H1 (cell line): Measurements from ENCODE around the gene SORBS1.

Experiments
- CTCF ChIP-seq, 3 experiments: IDR thresholded peaks; 1 replicate in 2 of 3; 2 replicates in 1 of 3; pipeline versions ENCODE4 v1.5.1 to v1.6.1; 2011; ENCODE audit warnings: low read length in 3 of 3, mild to moderate bottlenecking in 3 of 3, inconsistent platforms in 2 of 3, low read depth in 1 of 3, moderate library complexity in 1 of 3; ENCODE audit not compliant: insufficient read depth in 1 of 3; ENCODE audit errors: control extremely low read depth in 1 of 3
- EP300 ChIP-seq, 2 experiments: IDR thresholded peaks; 1 replicate in 1 of 2; 2 replicates in 1 of 2; pipeline ENCODE4 v1.6.1; 2011 to 2012; ENCODE audit warnings: low read depth in 2 of 2, low read length in 2 of 2, mild to moderate bottlenecking in 2 of 2, borderline replicate concordance in 1 of 2, inconsistent platforms in 1 of 2, moderate library complexity in 1 of 2
- GABPA ChIP-seq: IDR thresholded peaks from 2 replicates; pipeline ENCODE4 v1.6.1; 2011; ENCODE audit warnings: mild to moderate bottlenecking, low read length, moderate library complexity, borderline replicate concordance; ENCODE audit not compliant: insufficient read depth
- JUND ChIP-seq: IDR thresholded peaks from 2 replicates; pipeline ENCODE4 v1.6.1; 2011; ENCODE audit warnings: mild to moderate bottlenecking, improper control_type of control experiment, low read length
- NRF1 ChIP-seq: IDR thresholded peaks from 2 replicates; pipeline ENCODE4 v1.6.1; 2011; ENCODE audit warnings: mild to moderate bottlenecking, low read depth, low read length, improper control_type of control experiment
- POLR2A ChIP-seq, 2 experiments: IDR thresholded peaks; 1 replicate in 1 of 2; 2 replicates in 1 of 2; pipeline ENCODE4 v1.6.1; 2011; ENCODE audit warnings: low read depth in 2 of 2, low read length in 2 of 2, mild to moderate bottlenecking in 2 of 2; ENCODE audit errors: control extremely low read depth in 1 of 2
- POLR2AphosphoS5 ChIP-seq: IDR thresholded peaks from 2 replicates; pipeline ENCODE4 v1.6.1; 2011; ENCODE audit warnings: low read depth, low read length
- SAP30 ChIP-seq: fragments of 300-600 bp; sonication (generic); IDR thresholded peaks from 2 replicates; pipeline ENCODE4 v1.7.1; 2012; ENCODE audit warnings: low read length, moderate library complexity, mild to moderate bottlenecking, inconsistent platforms; ENCODE audit not compliant: insufficient read depth, insufficient replicate concordance
- SIN3A ChIP-seq, 2 experiments: IDR thresholded peaks in 1 of 2; conservative IDR thresholded peaks in 1 of 2; 2 replicates each; pipeline ENCODE4 v1.6.1; 2011 to 2012; ENCODE audit warnings: low read length in 2 of 2, improper control_type of control experiment in 1 of 2, low read depth in 1 of 2, mild to moderate bottlenecking in 1 of 2

- TF ChIP-seq JUND (no peak), GABPA (no peak), POLR2A (IDR thresholded peaks at IDR 0.05; ENCODE audit: control extremely low read depth in 1 of 2, low read depth in 2 of 2, low read length in 2 of 2) (no peak), CTCF (IDR thresholded peaks at IDR 0.05; ENCODE audit: control extremely low read depth in 1 of 3, insufficient read depth in 1 of 3, low read depth in 1 of 3, low read length in 3 of 3) (peak in 2 of 3 experiments; percentile 73 to 82; a peak in 3 of 4 replicates), EP300 (IDR thresholded peaks at IDR 0.05; ENCODE audit: borderline replicate concordance in 1 of 2, low read depth in 2 of 2, low read length in 2 of 2) (no peak), SIN3A (conservative IDR thresholded peaks at IDR 0.05 in 1 of 2, IDR thresholded peaks at IDR 0.05 in 1 of 2; ENCODE audit: low read depth in 1 of 2, low read length in 2 of 2) (no peak), POLR2AphosphoS5 (no peak), SAP30 (no peak), NRF1 (no peak)
These were observed 197.8 kb downstream of the SORBS1 start for GRCh38 chr10:95363303-95363912.
